Upper lobe of left lung (tissue), 6 donors: ENCODE measurements around the gene CADM1. TPM values are rescaled to one million over a fixed set of nuclear protein-coding genes. Genes with fewer than 3 reads are reported as not detected.

ENCODE experiments used
- ATAC-seq, 2 donors: fragments of 200-7000 bp; cut with Tn5 transposase; one replicate each; pipeline ENCODE4 v1.9.1; 2022; ENCODE audit warnings: mild to moderate bottlenecking in 2 of 2, moderate library complexity in 2 of 2; ENCODE audit not compliant: low FRiP score in 2 of 2
- DNase-seq, 2 donors: peaks; one replicate each; pipeline ENCODE4 v3.0.0-alpha.2; 2019 to 2020
- H3K27ac ChIP-seq, 4 donors: fragments of 200-600 bp; sonication (generic); one replicate each; pipeline ENCODE4 v1.5.1; 2016 to 2019
- H3K27me3 ChIP-seq, 4 donors: fragments of 200-600 bp; sonication (generic); one replicate each; pipeline ENCODE4 v1.5.1; 2017 to 2019
- H3K36me3 ChIP-seq, 4 donors: fragments of 200-600 bp; sonication (generic); one replicate each; pipeline ENCODE4 v1.5.1; 2016 to 2019
- H3K4me1 ChIP-seq, 4 donors: fragments of 200-600 bp; sonication (generic); one replicate each; pipeline ENCODE4 v1.5.1; 2018 to 2019
- H3K4me3 ChIP-seq, 4 donors: fragments of 200-600 bp; sonication (generic); one replicate each; pipeline ENCODE4 v1.5.1; 2017 to 2019; ENCODE audit warnings: mild to moderate bottlenecking in 2 of 4, moderate library complexity in 1 of 4
- H3K9me3 ChIP-seq, 4 donors: fragments of 200-600 bp; sonication (generic); one replicate each; pipeline ENCODE4 v1.5.1; 2018 to 2019
- EP300 ChIP-seq, 4 donors: sonication (generic); formaldehyde crosslinking; IDR thresholded peaks; one replicate each; pipeline ENCODE4 v1.5.1; 2017; ENCODE audit warnings: antibody characterized with exemption in 4 of 4, control low read depth in 2 of 4
- POLR2A ChIP-seq, 4 donors: fragments of 450-650 bp; IDR thresholded peaks; one replicate each; pipeline ENCODE4 v1.5.1; 2016 to 2017; ENCODE audit warnings: antibody characterized with exemption in 4 of 4, mild to moderate bottlenecking in 2 of 4
- POLR2AphosphoS5 ChIP-seq, 2 donors: sonication (generic); formaldehyde crosslinking; IDR thresholded peaks; one replicate each; pipeline ENCODE4 v1.5.1; 2017; ENCODE audit warnings: antibody characterized with exemption in 2 of 2
- WGBS, 2 donors: methylation state at CpG; one replicate each; pipeline ENCODE4 v1.1.5; 2017 to 2018; 5-methylcytosine and 5-hydroxymethylcytosine counted together
- total RNA-seq, 6 donors: library from RNA; depleted of rRNA in 4 of 6; stranded (reverse); fragments of >200 nt in 4 of 6; gene quantifications; one replicate each; pipeline versions ENCODE4 v1.1.0 to v1.2.1, GENCODE V29; 2016 to 2021
- TF ChIP-seq, protein P1 (sequence below), 6 experiments: fragments of 450-650 bp in 4 of 6; fragments of 200-600 bp in 2 of 6; sonication (generic) in 2 of 6; IDR thresholded peaks; one replicate each; pipeline ENCODE4 v1.5.1; 2016 to 2019; ENCODE audit warnings: antibody characterized with exemption in 6 of 6
- donor health status: DM: no; HTN: no; CAD: no; lungs with moderate emphysema.
- donor health status: DM: no; HTN: yes; CAD: no; lungs with severe emphysema.

CADM1 gene
- total RNA-seq, 6 donors from 2014 or later: 69.9 to 212 (median 125) TPM

DNA sequence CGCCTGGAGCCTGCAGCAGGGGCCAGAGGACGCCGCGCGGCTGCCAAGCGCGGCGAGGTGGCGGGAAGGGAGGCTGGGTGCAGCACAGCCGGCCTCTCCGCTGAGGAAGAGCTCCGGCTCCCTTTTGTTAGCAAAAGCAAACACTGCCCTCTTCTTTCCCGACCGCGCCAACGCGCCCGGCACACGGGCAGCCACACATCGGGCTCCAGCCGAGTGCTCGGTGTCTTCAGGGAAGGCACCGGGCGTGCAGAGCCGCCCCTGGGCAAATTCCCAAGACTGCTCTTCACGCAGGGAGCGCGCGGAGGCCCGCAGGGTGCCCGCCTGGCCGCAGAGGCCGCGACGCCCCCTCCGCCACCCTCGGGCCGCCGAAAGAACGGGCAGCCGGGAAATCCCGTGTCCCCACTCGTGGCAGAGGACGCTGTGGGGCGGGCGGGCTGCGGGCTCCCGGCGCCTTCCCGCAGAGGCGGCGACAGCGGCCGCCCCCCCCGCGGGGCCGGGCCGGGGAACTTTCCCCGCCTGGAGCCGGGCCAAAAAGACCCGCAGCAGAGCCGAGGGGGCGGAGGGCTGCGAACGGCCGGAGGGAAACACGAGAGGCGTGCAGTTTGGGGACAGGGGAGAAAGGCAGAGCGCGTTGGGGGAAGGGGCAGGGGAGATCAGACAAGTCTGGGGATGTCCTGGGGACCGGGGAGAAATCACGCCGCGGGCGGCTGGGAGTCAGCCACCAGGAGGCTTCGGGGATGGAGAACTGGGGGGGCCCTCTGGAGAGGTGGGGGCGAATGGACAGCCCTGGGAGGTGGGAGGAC lies 931 bp downstream of the CADM1 start:
- WGBS, 2 donors: 0 to 2% methylated on average over 10 to 37 of the region's 77 CpGs
- TF ChIP-seq POLR2A (IDR thresholded peaks at IDR 0.05): peak in 1 of 4 donors; percentile 20
- no peak for TF ChIP-seq EP300 (IDR thresholded peaks at IDR 0.05)
- TF ChIP-seq, protein P1, sequence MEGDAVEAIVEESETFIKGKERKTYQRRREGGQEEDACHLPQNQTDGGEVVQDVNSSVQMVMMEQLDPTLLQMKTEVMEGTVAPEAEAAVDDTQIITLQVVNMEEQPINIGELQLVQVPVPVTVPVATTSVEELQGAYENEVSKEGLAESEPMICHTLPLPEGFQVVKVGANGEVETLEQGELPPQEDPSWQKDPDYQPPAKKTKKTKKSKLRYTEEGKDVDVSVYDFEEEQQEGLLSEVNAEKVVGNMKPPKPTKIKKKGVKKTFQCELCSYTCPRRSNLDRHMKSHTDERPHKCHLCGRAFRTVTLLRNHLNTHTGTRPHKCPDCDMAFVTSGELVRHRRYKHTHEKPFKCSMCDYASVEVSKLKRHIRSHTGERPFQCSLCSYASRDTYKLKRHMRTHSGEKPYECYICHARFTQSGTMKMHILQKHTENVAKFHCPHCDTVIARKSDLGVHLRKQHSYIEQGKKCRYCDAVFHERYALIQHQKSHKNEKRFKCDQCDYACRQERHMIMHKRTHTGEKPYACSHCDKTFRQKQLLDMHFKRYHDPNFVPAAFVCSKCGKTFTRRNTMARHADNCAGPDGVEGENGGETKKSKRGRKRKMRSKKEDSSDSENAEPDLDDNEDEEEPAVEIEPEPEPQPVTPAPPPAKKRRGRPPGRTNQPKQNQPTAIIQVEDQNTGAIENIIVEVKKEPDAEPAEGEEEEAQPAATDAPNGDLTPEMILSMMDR (IDR thresholded peaks at IDR 0.05): peak in 5 of 6 experiments; percentile 31 to 68 (median 33)
- peak in 1 of 2 donors; percentile 13 for TF ChIP-seq POLR2AphosphoS5 (IDR thresholded peaks at IDR 0.05)
- no peaks in the 10 kb centered on the region for H3K27me3 ChIP-seq
- DNase-seq (peak; percentile 76 to 92), ATAC-seq (peak; percentile 47 to 69)
- no peaks in the 10 kb centered on the region for H3K36me3 ChIP-seq
- peak overlapping the region; percentile 56 to 83 (median 78) for H3K4me3 ChIP-seq
- H3K4me1 ChIP-seq: peaks cover 11 to 36% (median 27%) of the 10 kb centered on the region in 4 donors
- H3K27ac ChIP-seq: peak overlapping the region; percentile 73 to 82 (median 78)
- H3K9me3 ChIP-seq: no peaks in the 10 kb centered on the region

DNA sequence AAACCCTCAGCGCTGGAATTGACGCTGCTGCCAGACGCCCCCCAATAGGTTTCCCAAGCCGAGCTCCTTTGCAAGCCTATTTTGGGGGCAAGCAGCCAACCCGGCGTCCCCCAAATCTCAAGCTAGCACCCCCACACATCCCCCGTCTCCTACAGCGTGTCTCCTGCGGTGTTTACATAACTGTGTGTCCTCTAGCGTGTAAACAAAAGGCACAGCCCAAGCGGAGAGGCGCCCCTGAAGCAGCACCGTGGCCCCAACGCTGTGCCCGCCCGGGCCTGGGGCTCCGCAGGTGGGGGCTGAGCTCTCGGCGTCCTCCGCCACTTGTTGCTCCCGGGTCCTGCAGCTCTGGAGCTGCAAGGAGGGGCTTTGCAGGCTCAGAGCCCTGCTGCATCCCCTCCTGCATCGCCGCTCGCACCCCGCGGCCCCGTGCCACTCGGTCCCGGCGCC lies 1.6 kb downstream of the CADM1 start:
- WGBS, 2 donors: 0 to 1% methylated on average over 9 to 21 of the region's 30 CpGs
- Histone ChIP-seq H3K4me3 (peak overlapping the region; percentile 56 to 83 (median 78)), H3K9me3 (no peaks in the 10 kb centered on the region), H3K36me3 (no peaks in the 10 kb centered on the region), H3K4me1 (peaks cover 11 to 36% (median 30%) of the 10 kb centered on the region in 4 donors), H3K27me3 (no peaks in the 10 kb centered on the region), H3K27ac (peak overlapping the region; percentile 73 to 82 (median 78))
- no peak for DNase-seq
- ATAC-seq: no peak
- no peak for TF ChIP-seq EP300 (IDR thresholded peaks at IDR 0.05)
- no peak for TF ChIP-seq POLR2AphosphoS5 (IDR thresholded peaks at IDR 0.05)
- TF ChIP-seq POLR2A (IDR thresholded peaks at IDR 0.05): no peak
- TF ChIP-seq, protein P1 (IDR thresholded peaks at IDR 0.05): no peak

DNA sequence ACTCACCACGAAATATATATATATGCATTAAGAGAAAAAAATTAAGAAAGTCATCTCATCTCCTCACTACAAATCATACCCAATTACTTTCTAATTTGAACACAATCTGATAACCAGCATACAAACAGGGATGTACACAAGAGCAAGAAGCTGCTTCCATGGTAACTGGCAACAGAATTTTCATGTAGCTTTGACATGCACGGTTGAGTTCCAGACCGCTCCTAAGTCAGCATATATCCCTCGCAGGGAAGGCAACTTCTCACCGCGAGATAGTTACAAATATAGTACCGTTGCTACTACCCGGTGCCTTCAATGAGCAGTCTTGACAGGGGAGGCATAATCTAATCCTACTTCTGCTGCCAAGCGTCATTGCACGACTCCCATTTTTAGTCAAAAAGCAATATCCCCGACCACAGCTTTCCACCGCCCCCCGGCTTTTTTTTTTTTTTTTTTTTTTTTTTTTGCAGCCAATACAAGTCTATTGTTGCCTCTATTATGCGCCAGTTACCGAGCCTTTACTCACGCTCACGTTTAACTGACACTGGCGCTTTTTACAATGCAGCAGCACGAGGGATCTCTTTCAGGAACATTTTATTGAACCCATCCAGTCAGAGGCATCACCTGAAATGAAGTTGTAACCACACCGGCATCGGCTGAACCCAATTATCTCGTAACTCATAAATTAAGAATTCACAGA lies 2.2 kb downstream of the CADM1 start:
- H3K4me3 ChIP-seq: peak overlapping the region; percentile 56 to 83 (median 78)
- no peak for DNase-seq
- ATAC-seq: no peak
- peak overlapping the region in 3 of 4 donors; percentile 73 to 82 (median 79) for H3K27ac ChIP-seq
- TF ChIP-seq, protein P1 (IDR thresholded peaks at IDR 0.05): no peak
- TF ChIP-seq EP300 (IDR thresholded peaks at IDR 0.05): no peak
- WGBS, 2 donors: 8 to 11% methylated on average over 22 of the region's 22 CpGs
- peaks cover 11 to 38% (median 31%) of the 10 kb centered on the region in 4 donors for H3K4me1 ChIP-seq
- H3K27me3 ChIP-seq: no peaks in the 10 kb centered on the region
- H3K9me3 ChIP-seq: no peaks in the 10 kb centered on the region
- no peaks in the 10 kb centered on the region for H3K36me3 ChIP-seq

DNA sequence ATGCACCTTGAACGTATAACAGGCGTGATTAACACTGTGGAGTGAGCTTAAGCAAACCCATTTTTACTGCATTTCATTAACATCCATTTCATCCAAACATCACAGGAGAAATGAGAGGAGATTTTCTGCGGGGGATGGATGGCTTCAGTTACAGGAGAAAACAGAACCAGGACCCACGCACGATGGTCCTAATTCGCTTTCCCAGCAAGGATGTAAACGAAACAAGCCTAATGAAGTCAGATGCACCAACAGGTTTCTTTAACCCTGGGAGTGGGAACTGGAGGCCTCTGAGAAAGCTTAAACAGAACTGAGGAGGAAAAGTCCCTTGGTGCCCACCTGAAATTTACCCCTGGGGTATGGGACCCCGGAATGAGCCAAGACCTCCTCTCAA lies 2.7 kb downstream of the CADM1 start:
- peak overlapping the region; percentile 5 to 59 (median 28) for H3K27ac ChIP-seq
- peak overlapping the region in 3 of 4 donors; percentile 56 to 80 (median 76) for H3K4me3 ChIP-seq
- 45 to 57% methylated on average over 8 of the region's 8 CpGs for WGBS, 2 donors
- ATAC-seq: no peak
- peaks cover 11 to 43% (median 33%) of the 10 kb centered on the region in 4 donors for H3K4me1 ChIP-seq
- TF ChIP-seq POLR2A (IDR thresholded peaks at IDR 0.05) (no peak), POLR2AphosphoS5 (IDR thresholded peaks at IDR 0.05) (no peak), EP300 (IDR thresholded peaks at IDR 0.05) (no peak)
- TF ChIP-seq, protein P1 (IDR thresholded peaks at IDR 0.05): no peak
- DNase-seq: no peak
- H3K27me3 ChIP-seq: no peaks in the 10 kb centered on the region
- H3K9me3 ChIP-seq: no peaks in the 10 kb centered on the region
- H3K36me3 ChIP-seq: no peaks in the 10 kb centered on the region
